Liver (tissue), 3 donors: ENCODE measurements around the gene CEACAM7.

Experiments
- EGR1 ChIP-seq, 2 donors: IDR thresholded peaks; 2 replicates each; pipeline ENCODE4 v1.6.1; 2016 to 2018; ENCODE audit warnings: antibody characterized with exemption in 2 of 2, low read depth in 2 of 2
- GABPA ChIP-seq, 2 donors: IDR thresholded peaks in 1 of 2; conservative IDR thresholded peaks in 1 of 2; 2 replicates each; pipeline ENCODE4 v1.6.1; 2016; ENCODE audit warnings: antibody characterized with exemption in 2 of 2, mild to moderate bottlenecking in 1 of 2, moderate library complexity in 1 of 2
- JUND ChIP-seq, 2 donors: IDR thresholded peaks; 2 replicates each; pipeline ENCODE4 v1.6.1; 2016; ENCODE audit warnings: antibody characterized with exemption in 2 of 2
- TAF1 ChIP-seq: conservative IDR thresholded peaks from 2 replicates; pipeline ENCODE4 v1.6.1; 2016; ENCODE audit warnings: antibody characterized with exemption, mild to moderate bottlenecking
- TF ChIP-seq, protein P1 (sequence below): fragments of 150-350 bp; IDR thresholded peaks from 2 replicates; pipeline ENCODE4 v1.5.1; 2017; ENCODE audit warnings: improper control_type of control experiment, low read depth, low read length; ENCODE audit not compliant: missing input control
- TF ChIP-seq, protein P2 (sequence below): IDR thresholded peaks from 2 replicates; pipeline ENCODE4 v1.6.1; 2016; ENCODE audit warnings: antibody characterized with exemption
- TF ChIP-seq, protein P3 (sequence below): IDR thresholded peaks from 2 replicates; pipeline ENCODE4 v1.6.1; 2016; ENCODE audit warnings: antibody characterized with exemption
- donor health status: healthy.
- donor health status: healthy.

DNA sequence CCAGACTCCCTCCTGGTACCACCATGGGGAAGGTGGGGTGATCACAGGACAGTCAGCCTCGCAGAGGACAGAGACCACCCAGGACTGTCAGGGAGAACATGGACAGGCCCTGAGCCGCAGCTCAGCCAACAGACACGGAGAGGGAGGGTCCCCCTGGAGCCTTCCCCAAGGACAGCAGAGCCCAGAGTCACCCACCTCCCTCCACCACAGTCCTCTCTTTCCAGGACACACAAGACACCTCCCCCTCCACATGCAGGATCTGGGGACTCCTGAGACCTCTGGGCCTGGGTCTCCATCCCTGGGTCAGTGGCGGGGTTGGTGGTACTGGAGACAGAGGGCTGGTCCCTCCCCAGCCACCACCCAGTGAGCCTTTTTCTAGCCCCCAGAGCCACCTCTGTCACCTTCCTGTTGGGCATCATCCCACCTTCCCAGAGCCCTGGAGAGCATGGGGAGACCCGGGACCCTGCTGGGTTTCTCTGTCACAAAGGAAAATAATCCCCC, 19.9 kb upstream of the CEACAM7 start:
- TF ChIP-seq, protein P1, sequence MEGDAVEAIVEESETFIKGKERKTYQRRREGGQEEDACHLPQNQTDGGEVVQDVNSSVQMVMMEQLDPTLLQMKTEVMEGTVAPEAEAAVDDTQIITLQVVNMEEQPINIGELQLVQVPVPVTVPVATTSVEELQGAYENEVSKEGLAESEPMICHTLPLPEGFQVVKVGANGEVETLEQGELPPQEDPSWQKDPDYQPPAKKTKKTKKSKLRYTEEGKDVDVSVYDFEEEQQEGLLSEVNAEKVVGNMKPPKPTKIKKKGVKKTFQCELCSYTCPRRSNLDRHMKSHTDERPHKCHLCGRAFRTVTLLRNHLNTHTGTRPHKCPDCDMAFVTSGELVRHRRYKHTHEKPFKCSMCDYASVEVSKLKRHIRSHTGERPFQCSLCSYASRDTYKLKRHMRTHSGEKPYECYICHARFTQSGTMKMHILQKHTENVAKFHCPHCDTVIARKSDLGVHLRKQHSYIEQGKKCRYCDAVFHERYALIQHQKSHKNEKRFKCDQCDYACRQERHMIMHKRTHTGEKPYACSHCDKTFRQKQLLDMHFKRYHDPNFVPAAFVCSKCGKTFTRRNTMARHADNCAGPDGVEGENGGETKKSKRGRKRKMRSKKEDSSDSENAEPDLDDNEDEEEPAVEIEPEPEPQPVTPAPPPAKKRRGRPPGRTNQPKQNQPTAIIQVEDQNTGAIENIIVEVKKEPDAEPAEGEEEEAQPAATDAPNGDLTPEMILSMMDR = no peak
- TF ChIP-seq EGR1 (IDR thresholded peaks at IDR 0.05; ENCODE audit: low read depth in 2 of 2) (no peak), GABPA (IDR thresholded peaks at IDR 0.05 in 1 of 2, conservative IDR thresholded peaks at IDR 0.05 in 1 of 2) (no peak), JUND (IDR thresholded peaks at IDR 0.05) (no peak), TAF1 (no peak)
- TF ChIP-seq, protein P2, sequence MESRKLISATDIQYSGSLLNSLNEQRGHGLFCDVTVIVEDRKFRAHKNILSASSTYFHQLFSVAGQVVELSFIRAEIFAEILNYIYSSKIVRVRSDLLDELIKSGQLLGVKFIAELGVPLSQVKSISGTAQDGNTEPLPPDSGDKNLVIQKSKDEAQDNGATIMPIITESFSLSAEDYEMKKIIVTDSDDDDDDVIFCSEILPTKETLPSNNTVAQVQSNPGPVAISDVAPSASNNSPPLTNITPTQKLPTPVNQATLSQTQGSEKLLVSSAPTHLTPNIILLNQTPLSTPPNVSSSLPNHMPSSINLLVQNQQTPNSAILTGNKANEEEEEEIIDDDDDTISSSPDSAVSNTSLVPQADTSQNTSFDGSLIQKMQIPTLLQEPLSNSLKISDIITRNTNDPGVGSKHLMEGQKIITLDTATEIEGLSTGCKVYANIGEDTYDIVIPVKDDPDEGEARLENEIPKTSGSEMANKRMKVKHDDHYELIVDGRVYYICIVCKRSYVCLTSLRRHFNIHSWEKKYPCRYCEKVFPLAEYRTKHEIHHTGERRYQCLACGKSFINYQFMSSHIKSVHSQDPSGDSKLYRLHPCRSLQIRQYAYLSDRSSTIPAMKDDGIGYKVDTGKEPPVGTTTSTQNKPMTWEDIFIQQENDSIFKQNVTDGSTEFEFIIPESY = no peak
- TF ChIP-seq, protein P3, sequence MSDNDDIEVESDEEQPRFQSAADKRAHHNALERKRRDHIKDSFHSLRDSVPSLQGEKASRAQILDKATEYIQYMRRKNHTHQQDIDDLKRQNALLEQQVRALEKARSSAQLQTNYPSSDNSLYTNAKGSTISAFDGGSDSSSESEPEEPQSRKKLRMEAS = no peak
